Esophagus muscularis mucosa (tissue), 4 donors: ENCODE data around the gene HIVEP1. TPM values are rescaled to one million over a fixed set of nuclear protein-coding genes. Genes with fewer than 3 reads are reported as not detected.

Experiments
- DNase-seq: peaks from one replicate; pipeline ENCODE4 v3.0.0-alpha.2; 2017; ENCODE audit errors: extremely low spot score
- H3K27ac ChIP-seq, 4 donors: fragments of 200-600 bp; sonication (generic); replicated peaks in 1 of 4; 1 replicate in 3 of 4; 2 replicates in 1 of 4; pipeline ENCODE4 v1.5.1; 2016 to 2019; ENCODE audit warnings: mild to moderate bottlenecking in 1 of 4
- H3K27me3 ChIP-seq, 4 donors: fragments of 200-600 bp; sonication (generic); one replicate each; pipeline versions ENCODE4 v1.5.1 to v1.6.0; 2016 to 2019
- H3K36me3 ChIP-seq, 4 donors: fragments of 200-600 bp; sonication (generic); one replicate each; pipeline ENCODE4 v1.5.1; 2016 to 2019
- H3K4me1 ChIP-seq, 4 donors: fragments of 200-600 bp; sonication (generic); one replicate each; pipeline ENCODE4 v1.5.1; 2016 to 2019
- H3K4me3 ChIP-seq, 4 donors: fragments of 200-600 bp; sonication (generic); 1 replicate in 2 of 4; 2 replicates in 2 of 4; pipeline ENCODE4 v1.5.1; 2016 to 2019; ENCODE audit warnings: mild to moderate bottlenecking in 4 of 4, moderate library complexity in 1 of 4
- H3K9me3 ChIP-seq, 4 donors: fragments of 200-600 bp; sonication (generic); 1 replicate in 3 of 4; 2 replicates in 1 of 4; pipeline ENCODE4 v1.5.1; 2016 to 2019
- EP300 ChIP-seq: sonication (generic); formaldehyde crosslinking; IDR thresholded peaks from one replicate; pipeline ENCODE4 v1.6.1; 2017; ENCODE audit warnings: antibody characterized with exemption
- POLR2A ChIP-seq: fragments of 450-650 bp; IDR thresholded peaks from one replicate; pipeline ENCODE4 v1.6.1; 2017; ENCODE audit warnings: antibody characterized with exemption, moderate library complexity, mild to moderate bottlenecking, low read depth
- POLR2AphosphoS5 ChIP-seq, 2 donors: sonication (generic); formaldehyde crosslinking; IDR thresholded peaks; one replicate each; pipeline ENCODE4 v1.6.1; 2017; ENCODE audit warnings: antibody characterized with exemption in 2 of 2
- WGBS: methylation state at CpG from one replicate; pipeline ENCODE4 v1.1.5; 2018; 5-methylcytosine and 5-hydroxymethylcytosine counted together
- intact Hi-C: fragments of 100-400 bp; cut with DNase I; formaldehyde crosslinking; loops from one replicate; pipeline ENCODE4 v1.15.1; 2023
- total RNA-seq, 4 donors: library from RNA; depleted of rRNA; stranded (reverse); fragments of >200 nt; gene quantifications; one replicate each; pipeline versions ENCODE4 v1.1.0 to v1.2.1, GENCODE V29; 2016
- TF ChIP-seq, protein P1 (sequence below), 3 experiments: fragments of 200-600 bp in 2 of 3; fragments of 450-650 bp in 1 of 3; sonication (generic) in 2 of 3; IDR thresholded peaks; one replicate each; pipeline ENCODE4 v1.5.1; 2017 to 2019; ENCODE audit warnings: antibody characterized with exemption in 3 of 3, mild to moderate bottlenecking in 2 of 3, moderate library complexity in 1 of 3

Gene HIVEP1
- total RNA-seq, 4 donors from 2014 or later: 16.2 to 28.3 (median 25.1) TPM

- no peaks in the 10 kb centered on the region for H3K36me3 ChIP-seq
- TF ChIP-seq, protein P1, sequence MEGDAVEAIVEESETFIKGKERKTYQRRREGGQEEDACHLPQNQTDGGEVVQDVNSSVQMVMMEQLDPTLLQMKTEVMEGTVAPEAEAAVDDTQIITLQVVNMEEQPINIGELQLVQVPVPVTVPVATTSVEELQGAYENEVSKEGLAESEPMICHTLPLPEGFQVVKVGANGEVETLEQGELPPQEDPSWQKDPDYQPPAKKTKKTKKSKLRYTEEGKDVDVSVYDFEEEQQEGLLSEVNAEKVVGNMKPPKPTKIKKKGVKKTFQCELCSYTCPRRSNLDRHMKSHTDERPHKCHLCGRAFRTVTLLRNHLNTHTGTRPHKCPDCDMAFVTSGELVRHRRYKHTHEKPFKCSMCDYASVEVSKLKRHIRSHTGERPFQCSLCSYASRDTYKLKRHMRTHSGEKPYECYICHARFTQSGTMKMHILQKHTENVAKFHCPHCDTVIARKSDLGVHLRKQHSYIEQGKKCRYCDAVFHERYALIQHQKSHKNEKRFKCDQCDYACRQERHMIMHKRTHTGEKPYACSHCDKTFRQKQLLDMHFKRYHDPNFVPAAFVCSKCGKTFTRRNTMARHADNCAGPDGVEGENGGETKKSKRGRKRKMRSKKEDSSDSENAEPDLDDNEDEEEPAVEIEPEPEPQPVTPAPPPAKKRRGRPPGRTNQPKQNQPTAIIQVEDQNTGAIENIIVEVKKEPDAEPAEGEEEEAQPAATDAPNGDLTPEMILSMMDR (IDR thresholded peaks at IDR 0.05): no peak
- 98% methylated on average over 2 of the region's 2 CpGs for WGBS
- H3K9me3 ChIP-seq: peaks cover 0 to 17% (median 11%) of the 10 kb centered on the region in 4 donors
- peaks cover 11 to 32% (median 21%) of the 10 kb centered on the region in 4 donors for H3K4me1 ChIP-seq
- H3K4me3 ChIP-seq: no peak overlapping the region
- no peaks in the 10 kb centered on the region for H3K27me3 ChIP-seq
- intact Hi-C loops: no loop called here
- no peak for DNase-seq
- H3K27ac ChIP-seq: no peak overlapping the region
These were observed 19.0 kb downstream of the HIVEP1 start for GRCh38 chr6:12030993-12031550.

DNA sequence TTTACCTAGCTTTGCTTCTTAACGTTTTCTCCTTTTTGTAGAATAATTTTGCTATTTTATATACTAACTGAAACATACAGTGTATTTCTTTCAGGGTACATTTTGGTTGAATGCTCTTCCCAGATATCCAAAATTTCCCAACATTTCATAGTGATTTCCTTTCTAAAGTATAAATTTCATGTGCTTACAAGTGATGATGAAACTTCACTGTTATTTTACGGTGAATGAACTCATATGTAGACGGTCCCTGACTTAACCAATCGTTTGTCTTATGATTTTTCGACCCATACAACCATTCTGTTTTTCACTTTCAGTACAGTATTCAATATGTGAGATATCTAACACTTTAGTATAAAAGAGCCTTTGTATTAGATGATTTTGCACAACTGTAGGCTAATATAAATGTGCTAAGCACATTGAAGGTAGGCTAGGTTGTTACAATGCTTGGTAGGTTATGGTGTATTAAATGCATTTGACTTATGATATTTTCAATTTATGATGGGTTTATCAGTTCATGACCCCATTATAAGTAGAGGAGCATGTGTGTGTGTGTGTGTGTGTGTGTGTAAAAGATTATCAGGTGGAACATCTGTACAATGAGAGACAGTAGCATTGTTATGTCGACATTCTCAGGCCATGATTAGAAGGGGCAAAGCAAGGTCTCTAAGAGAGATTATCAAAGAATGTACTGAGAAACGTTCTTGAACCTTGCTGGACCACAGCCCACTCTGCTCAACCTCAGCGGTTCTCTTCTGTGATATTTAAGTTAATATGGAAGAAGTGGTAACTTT, 20.9 kb downstream of the HIVEP1 start:
- no peak for DNase-seq
- Histone ChIP-seq H3K27me3 (no peaks in the 10 kb centered on the region), H3K4me1 (peaks cover 11 to 20% (median 17%) of the 10 kb centered on the region in 4 donors), H3K27ac (no peak overlapping the region), H3K36me3 (no peaks in the 10 kb centered on the region), H3K4me3 (no peak overlapping the region), H3K9me3 (peaks cover 0 to 17% (median 11%) of the 10 kb centered on the region in 4 donors)
- TF ChIP-seq EP300 (no peak), POLR2AphosphoS5 (IDR thresholded peaks at IDR 0.05) (no peak), POLR2A (no peak)
- TF ChIP-seq, protein P1 (IDR thresholded peaks at IDR 0.05): no peak
- 76% methylated on average over 8 of the region's 8 CpGs for WGBS
- intact Hi-C loops: no loop called here

DNA sequence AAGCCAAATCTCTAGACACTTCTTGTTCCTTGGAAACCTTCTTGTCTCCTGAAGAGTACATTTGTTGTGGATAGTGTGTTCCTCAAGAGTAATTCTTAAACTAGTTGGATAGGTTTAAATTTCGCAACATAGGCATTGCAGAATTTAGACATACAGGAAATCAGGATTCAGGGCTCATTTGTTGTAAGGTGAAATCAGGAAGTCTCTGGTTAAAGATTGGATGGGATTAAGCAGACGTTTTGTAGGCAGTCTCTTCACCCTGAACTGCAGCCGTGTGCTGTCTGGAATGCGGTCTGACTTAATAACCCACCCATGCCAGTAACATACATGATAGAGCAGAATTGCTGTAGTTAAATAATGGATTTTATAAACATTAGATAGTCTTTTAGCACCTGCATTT, 21.7 kb downstream of the HIVEP1 start:
- 53% methylated on average over 4 of the region's 4 CpGs for WGBS
- peaks cover 0 to 17% (median 11%) of the 10 kb centered on the region in 4 donors for H3K9me3 ChIP-seq

DNA sequence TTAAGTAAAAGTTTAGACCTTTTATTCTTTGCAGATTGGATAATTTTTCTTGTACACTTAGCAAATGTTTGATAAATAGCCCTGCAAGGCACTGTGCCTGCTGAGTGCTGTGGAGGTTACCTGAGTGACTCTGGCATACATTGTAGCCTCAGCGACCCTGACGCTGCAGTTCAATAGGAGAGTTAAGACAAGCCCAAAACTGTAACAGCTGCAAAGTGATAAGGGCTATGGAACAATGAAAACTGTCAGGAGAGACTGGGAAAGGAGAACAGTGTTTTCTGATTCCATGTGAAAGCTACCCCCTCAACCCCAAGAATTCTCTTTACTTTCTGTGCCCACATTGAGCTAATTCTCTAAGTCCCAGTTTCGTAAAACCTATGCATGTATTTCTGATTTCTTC, 22.2 kb downstream of the HIVEP1 start:
- peaks cover 0 to 13% (median 11%) of the 10 kb centered on the region in 4 donors for H3K9me3 ChIP-seq
- intact Hi-C loops: no loop called here
- no peak for TF ChIP-seq POLR2AphosphoS5 (IDR thresholded peaks at IDR 0.05)
- no peak for TF ChIP-seq EP300
- TF ChIP-seq, protein P1 (IDR thresholded peaks at IDR 0.05): no peak
- TF ChIP-seq POLR2A: no peak
- 84% methylated on average over 3 of the region's 3 CpGs for WGBS
- no peak overlapping the region for H3K4me3 ChIP-seq
- no peaks in the 10 kb centered on the region for H3K36me3 ChIP-seq
- peaks cover 11 to 20% (median 17%) of the 10 kb centered on the region in 4 donors for H3K4me1 ChIP-seq
- no peak overlapping the region for H3K27ac ChIP-seq
- no peaks in the 10 kb centered on the region for H3K27me3 ChIP-seq
- no peak for DNase-seq

More for the DNA sequence above, 21.7 kb downstream of the HIVEP1 start:
- TF ChIP-seq EP300: no peak
- no peak for TF ChIP-seq POLR2AphosphoS5 (IDR thresholded peaks at IDR 0.05)
- TF ChIP-seq, protein P1 (IDR thresholded peaks at IDR 0.05): no peak
- TF ChIP-seq POLR2A: no peak
- no peaks in the 10 kb centered on the region for H3K27me3 ChIP-seq
- intact Hi-C loops: no loop called here
- DNase-seq: no peak
- H3K4me3 ChIP-seq: no peak overlapping the region
- no peak overlapping the region for H3K27ac ChIP-seq
- peaks cover 11 to 20% (median 17%) of the 10 kb centered on the region in 4 donors for H3K4me1 ChIP-seq
- no peaks in the 10 kb centered on the region for H3K36me3 ChIP-seq
